Adrenal gland (tissue), 12 donors: ENCODE data around the gene VAMP3. TPM values are rescaled to one million over a fixed set of nuclear protein-coding genes. Genes with fewer than 3 reads are reported as not detected.

Source experiments
- DNase-seq, 7 donors: peaks; one replicate each; pipeline ENCODE4 v3.0.0-alpha.2; 2019 to 2020
- H3K27ac ChIP-seq, 5 donors: fragments of 200-600 bp; sonication (generic) in 4 of 5; 1 replicate in 3 of 5; 2 replicates in 2 of 5; pipeline versions ENCODE4 v1.5.1 to v1.8.0; 2016 to 2020; ENCODE audit warnings: mild to moderate bottlenecking in 1 of 5
- H3K27me3 ChIP-seq: fragments of 200-600 bp; 2 replicates; pipeline ENCODE4 v1.8.0; 2021
- H3K36me3 ChIP-seq, 2 donors: fragments of 200-600 bp; replicated peaks in 1 of 2; 1 replicate in 1 of 2; 2 replicates in 1 of 2; pipeline versions ENCODE4 v1.5.1 to v1.8.0; 2018 to 2022
- H3K4me1 ChIP-seq, 2 donors: fragments of 200-600 bp; replicated peaks in 1 of 2; 1 replicate in 1 of 2; 2 replicates in 1 of 2; pipeline versions ENCODE4 v1.5.1 to v1.8.0; 2018 to 2021
- H3K4me3 ChIP-seq, 4 donors: fragments of 200-600 bp; sonication (generic) in 3 of 4; one replicate each; pipeline ENCODE4 v1.5.1; 2016 to 2018
- H3K9me3 ChIP-seq, 3 donors: fragments of 200-600 bp; sonication (generic) in 1 of 3; replicated peaks in 1 of 3; 1 replicate in 2 of 3; 2 replicates in 1 of 3; pipeline versions ENCODE4 v1.5.1 to v1.8.0; 2016 to 2021
- CTCF ChIP-seq, 6 experiments: fragments of 450-650 bp in 4 of 6; fragments of 200-600 bp in 2 of 6; sonication (generic) in 1 of 6; IDR thresholded peaks; 1 replicate in 5 of 6; 2 replicates in 1 of 6; pipeline versions ENCODE4 v1.5.1 to v1.8.0; 2016 to 2021; ENCODE audit warnings: antibody characterized with exemption in 6 of 6, mild to moderate bottlenecking in 2 of 6, moderate library complexity in 1 of 6
- POLR2A ChIP-seq, 2 donors: fragments of 450-650 bp; IDR thresholded peaks; one replicate each; pipeline ENCODE4 v1.6.1; 2017; ENCODE audit warnings: antibody characterized with exemption in 2 of 2, mild to moderate bottlenecking in 2 of 2, moderate library complexity in 1 of 2
- WGBS, 4 donors: extraction: QIAGEN DNeasy Blood & Tissue Kit in 2 of 4; methylation state at CpG; one replicate each; pipeline versions ENCODE4 v1.1.5 to v1.1.7; 2013 to 2017; 5-methylcytosine and 5-hydroxymethylcytosine counted together
- intact Hi-C, 2 donors: fragments of 100-400 bp; cut with DNase I; formaldehyde crosslinking; loops; one replicate each; pipeline versions ENCODE4 v1.14.1 to v1.15.0; 2022 to 2023
- polyA plus RNA-seq, 3 donors: library from polyadenylated mRNA; stranded (reverse); fragments of 200-250 nt in 2 of 3; fragments of 350-450 nt in 1 of 3; fragmentation: Illumina TruSeq in 1 of 3; extraction: RNeasy Lipid Tissue Mini Kit (QIAGEN cat#74804) in 1 of 3; gene quantifications; one replicate each; pipeline ENCODE4 v1.2.3, GENCODE V29; 2013 to 2014
- total RNA-seq, 9 donors: library from RNA; depleted of rRNA in 4 of 9; stranded (reverse); fragments of >200 nt in 4 of 9; fragments of 120-200 nt in 1 of 9; fragmentation: NEBNext Ultra II Directional in 1 of 9; extraction: Animal tissue kit (Norgen Biotek cat#: 25700) in 1 of 9; gene quantifications; one replicate each; pipeline versions ENCODE4 v1.1.0 to v1.2.4, GENCODE V29; 2013 to 2023
- donor health status: healthy with polysubstance abuse.
- donor health status: Bipolar disorder and iron deficiency.
- donor health status: DM: yes; HTN: yes; CAD: no.
- donor health status: DM: no; HTN: no; CAD: no.
- donor health status: DM: no; HTN: no; CAD: no.
- donor health status: DM: yes; HTN: yes; CAD: no.

The VAMP3 gene
- total and polyA plus RNA-seq, 12 donors: 52.0 to 186 (median 114) TPM

GRCh38 chr1:7827126-7827955 lies 56.2 kb downstream of the VAMP3 start:
- Histone ChIP-seq H3K4me3 (peak overlapping the region in 1 of 4 donors; percentile 18), H3K9me3 (no peaks in the 10 kb centered on the region), H3K27me3 (no peaks in the 10 kb centered on the region), H3K36me3 (peaks cover 0 to 43% of the 10 kb centered on the region in 2 donors), H3K4me1 (no peaks in the 10 kb centered on the region), H3K27ac (no peak overlapping the region)
- TF ChIP-seq CTCF (IDR thresholded peaks at IDR 0.05): no peak
- no peak for TF ChIP-seq POLR2A (IDR thresholded peaks at IDR 0.05)
- 72 to 84% (median 79%) methylated on average over 29 to 39 of the region's 39 CpGs for WGBS, 4 donors
- intact Hi-C loops: no loop called here
- peak in 4 of 7 donors; percentile 3 to 52 (median 20) for DNase-seq

Other genes starting within 250 kb of the VAMP3 start
- 10 to 100 TPM in 8 of 9 donors, 1 to 10 TPM in 1; 8.9 to 29.0 (median 18.8) TPM for gene PER3, start 13.0 kb downstream of the VAMP3 start, total RNA-seq
- 10 to 100 TPM in 2 of 3 donors, 1 to 10 TPM in 1; 8.8 to 19.9 (median 14.8) TPM for gene PER3, start 13.0 kb downstream of the VAMP3 start, polyA plus RNA-seq
- 10 to 100 TPM in 1 of 9 donors, 1 to 10 TPM in 1, under 1 TPM in 2, not detected in 5; 0.65 to 54.3 (median 3.9) TPM for gene UTS2, start 81.8 kb downstream of the VAMP3 start, total RNA-seq
- gene UTS2, start 81.8 kb downstream of the VAMP3 start, polyA plus RNA-seq: 1 to 10 TPM in 2 of 3 donors, not detected in 1; 6.6 to 6.8 TPM
- under 1 TPM in 5 of 9 donors, not detected in 4; 0.06 to 0.83 (median 0.30) TPM for gene TNFRSF9, start 169.5 kb downstream of the VAMP3 start, total RNA-seq
- under 1 TPM; 0.03 to 0.15 (median 0.08) TPM for gene TNFRSF9, start 169.5 kb downstream of the VAMP3 start, polyA plus RNA-seq
- gene PARK7, start 190.4 kb downstream of the VAMP3 start, total RNA-seq: 100 to 1,000 TPM; 266 to 478 (median 397) TPM
- 100 to 1,000 TPM; 274 to 697 (median 537) TPM for gene PARK7, start 190.4 kb downstream of the VAMP3 start, polyA plus RNA-seq